GM23338 (cell line): Measurements from ENCODE around the gene AP1S3. TPM values are rescaled to one million over a fixed set of nuclear protein-coding genes. Genes with fewer than 3 reads are reported as not detected.

Experiments
- ATAC-seq: fragments of 200-7000 bp; cut with Tn5 transposase; 3 replicates; pipeline ENCODE4 v1.9.1; 2020
- DNase-seq: peaks from one replicate; pipeline ENCODE4 v3.0.0-alpha.2; 2015; ENCODE audit warnings: low spot score
- H2AFZ ChIP-seq: fragments of 200-600 bp; sonication (generic); 2 replicates; pipeline ENCODE4 v1.8.0; 2016; ENCODE audit warnings: antibody characterized with exemption, mild to moderate bottlenecking, moderate library complexity
- H3F3A ChIP-seq: fragments of 200-600 bp; sonication (generic); replicated peaks from 2 replicates; pipeline ENCODE4 v1.8.0; 2017; ENCODE audit warnings: antibody characterized with exemption, mixed run types, low read depth
- H3K27ac ChIP-seq: fragments of 200-600 bp; sonication (generic); 2 replicates; pipeline ENCODE4 v1.6.1; 2016; ENCODE audit warnings: low read depth
- H3K27me3 ChIP-seq: fragments of 200-600 bp; sonication (generic); 2 replicates; pipeline ENCODE4 v1.8.0; 2016; ENCODE audit warnings: mild to moderate bottlenecking, mixed run types, moderate library complexity; ENCODE audit not compliant: insufficient read depth
- H3K36me3 ChIP-seq: fragments of 200-600 bp; sonication (generic); 2 replicates; pipeline ENCODE4 v1.8.0; 2016; ENCODE audit warnings: mild to moderate bottlenecking; ENCODE audit not compliant: insufficient read depth
- H3K4me1 ChIP-seq: fragments of 200-600 bp; sonication (generic); 2 replicates; pipeline ENCODE4 v1.8.0; 2016; ENCODE audit warnings: mild to moderate bottlenecking, moderate library complexity; ENCODE audit not compliant: insufficient read depth
- H3K4me2 ChIP-seq: fragments of 200-600 bp; sonication (generic); 2 replicates; pipeline ENCODE4 v1.7.1; 2017; ENCODE audit warnings: mixed run types
- H3K4me3 ChIP-seq: fragments of 200-600 bp; sonication (generic); 2 replicates; pipeline ENCODE4 v1.6.1; 2016; ENCODE audit warnings: mixed run types
- H3K79me2 ChIP-seq: fragments of 200-600 bp; sonication (generic); replicated peaks from 2 replicates; pipeline ENCODE4 v1.8.0; 2017; ENCODE audit warnings: mild to moderate bottlenecking; ENCODE audit not compliant: insufficient read depth
- H3K9me2 ChIP-seq: fragments of 200-600 bp; sonication (generic); 2 replicates; pipeline ENCODE4 v1.8.0; 2017; ENCODE audit not compliant: insufficient read depth
- H4K20me1 ChIP-seq: fragments of 200-600 bp; sonication (generic); replicated peaks from 2 replicates; pipeline ENCODE4 v1.8.0; 2017; ENCODE audit warnings: mild to moderate bottlenecking; ENCODE audit not compliant: insufficient read depth
- H3K27ac Mint-ChIP-seq: 2 replicates; pipeline ENCODE4 v1.8.0; 2020; ENCODE audit warnings: inconsistent platforms, mild to moderate bottlenecking, moderate library complexity, mixed read lengths
- H3K27me3 Mint-ChIP-seq: 3 replicates; pipeline ENCODE4 v1.8.0; 2022; ENCODE audit warnings: low read depth, mild to moderate bottlenecking, moderate library complexity, mixed read lengths, inconsistent platforms; ENCODE audit not compliant: insufficient read depth, poor library complexity
- H3K36me3 Mint-ChIP-seq: 3 replicates; pipeline ENCODE4 v1.8.0; 2021; ENCODE audit warnings: low read depth, mild to moderate bottlenecking, inconsistent platforms, moderate library complexity, mixed read lengths
- H3K4me1 Mint-ChIP-seq: 3 replicates; pipeline ENCODE4 v1.8.0; 2020; ENCODE audit warnings: mild to moderate bottlenecking, inconsistent platforms, mixed read lengths
- H3K4me3 Mint-ChIP-seq: 3 replicates; pipeline ENCODE4 v1.8.0; 2021; ENCODE audit warnings: moderate library complexity, mild to moderate bottlenecking, inconsistent platforms, mixed read lengths
- H3K9me3 Mint-ChIP-seq: 3 replicates; pipeline ENCODE4 v1.8.0; 2020; ENCODE audit warnings: moderate library complexity, mild to moderate bottlenecking, inconsistent platforms, mixed read lengths
- CREB1 ChIP-seq: fragments of 250-450 bp; sonication (Bioruptor Pico); IDR thresholded peaks from 2 replicates; pipeline ENCODE4 v1.5.0; 2020; ENCODE audit warnings: low read depth, mild to moderate bottlenecking, moderate library complexity
- EZH2 ChIP-seq: fragments of 200-600 bp; sonication (generic); IDR thresholded peaks from one replicate; pipeline ENCODE4 v1.8.0; 2017; ENCODE audit warnings: antibody characterized with exemption, mild to moderate bottlenecking, low read depth; ENCODE audit not compliant: unreplicated experiment
- JUNB ChIP-seq: IDR thresholded peaks from one replicate; pipeline ENCODE4 v1.6.1; 2016; ENCODE audit warnings: antibody characterized with exemption; ENCODE audit not compliant: unreplicated experiment
- POLR2AphosphoS5 ChIP-seq: IDR thresholded peaks from 2 replicates; pipeline ENCODE4 v1.6.1; 2016; ENCODE audit warnings: antibody characterized with exemption, low read depth
- ZNF462 ChIP-seq: fragments of 250-450 bp; sonication (Bioruptor Pico); IDR thresholded peaks from 2 replicates; pipeline ENCODE4 v1.5.0; 2020; ENCODE audit warnings: mild to moderate bottlenecking, moderate library complexity
- polyA plus RNA-seq: library from polyadenylated mRNA; unstranded; fragments of >200 nt; fragmentation: Nextera tagmentation; extraction: Ambion mirVana; gene quantifications from 2 replicates; pipeline ENCODE4 v1.2.1, GENCODE V29; 2016
- total RNA-seq: library from RNA; depleted of rRNA; stranded (reverse); fragments of >200 nt; shearing (Covaris generic); gene quantifications from 2 replicates; pipeline ENCODE4 v1.2.3, GENCODE V29; 2014
- TF ChIP-seq, protein P1 (sequence below), 2 experiments: fragments of 200-600 bp in 1 of 2; sonication (generic) in 1 of 2; conservative IDR thresholded peaks; 2 replicates each; pipeline versions ENCODE4 v1.5.1 to v1.6.1; 2016 to 2017; ENCODE audit warnings: antibody characterized with exemption in 2 of 2, low read depth in 2 of 2, mild to moderate bottlenecking in 2 of 2, moderate library complexity in 1 of 2

Gene AP1S3
- total and polyA plus RNA-seq, 2 experiments from 2014 or later: 8.8 to 25.5 TPM

- TF ChIP-seq ZNF462 (CRISPR knock-in tag): no peak
- TF ChIP-seq POLR2AphosphoS5: no peak
- no peak for TF ChIP-seq EZH2
- no peak for TF ChIP-seq CREB1 (CRISPR knock-in tag)
Observed at GRCh38 chr2:223737207-223737606, 100.2 kb downstream of the AP1S3 start (continued).

DNA sequence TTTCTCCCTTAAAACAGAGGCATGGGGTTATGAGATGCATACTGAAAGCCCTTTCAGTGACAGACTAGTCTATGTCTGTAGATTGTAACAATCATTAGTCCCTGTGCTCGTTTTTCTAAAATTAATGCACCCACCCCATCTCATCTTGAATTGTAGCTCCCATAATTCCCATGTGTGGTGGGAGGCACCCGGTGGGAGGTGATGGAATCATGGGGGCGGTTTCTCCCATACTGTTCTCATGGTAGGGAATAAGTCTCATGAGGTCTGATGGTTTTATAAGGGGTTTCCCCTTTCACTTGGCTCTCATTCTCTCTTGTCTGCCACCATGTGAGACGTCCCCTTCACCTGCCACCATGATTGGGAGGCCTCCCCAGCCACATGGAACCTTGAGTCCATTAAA is 100.9 kb downstream of the AP1S3 start:
- Mint-ChIP-seq H3K4me1 (no peaks in the 10 kb centered on the region; the same call in 2 of the 3 replicates), H3K27me3 (peaks cover 6% of the 10 kb centered on the region), H3K27ac (no peak overlapping the region), H3K4me3 (no peak overlapping the region), H3K9me3 (peaks cover 4% of the 10 kb centered on the region; the same call in 2 of the 3 replicates), H3K36me3 (no peaks in the 10 kb centered on the region)
- no peak overlapping the region for H3K27ac ChIP-seq
- H3K4me3 ChIP-seq: no peak overlapping the region
- H3K4me1 ChIP-seq: no peaks in the 10 kb centered on the region
- H4K20me1 ChIP-seq: no peaks in the 10 kb centered on the region
- no peaks in the 10 kb centered on the region for H3K27me3 ChIP-seq
- no peaks in the 10 kb centered on the region for H3K79me2 ChIP-seq
- ATAC-seq (no peak), DNase-seq (no peak)
- no peak overlapping the region for H2AFZ ChIP-seq
- H3K9me2 ChIP-seq: 0 out of 2 replicates have a peak, but pooled peaks cover 9% of the 10 kb centered on the region
- no peak overlapping the region for H3K4me2 ChIP-seq
- no peaks in the 10 kb centered on the region for H3K36me3 ChIP-seq
- H3F3A ChIP-seq: no peaks in the 10 kb centered on the region
- no peak for TF ChIP-seq JUNB
- no peak for TF ChIP-seq ZNF462 (CRISPR knock-in tag)
- TF ChIP-seq, protein P1, sequence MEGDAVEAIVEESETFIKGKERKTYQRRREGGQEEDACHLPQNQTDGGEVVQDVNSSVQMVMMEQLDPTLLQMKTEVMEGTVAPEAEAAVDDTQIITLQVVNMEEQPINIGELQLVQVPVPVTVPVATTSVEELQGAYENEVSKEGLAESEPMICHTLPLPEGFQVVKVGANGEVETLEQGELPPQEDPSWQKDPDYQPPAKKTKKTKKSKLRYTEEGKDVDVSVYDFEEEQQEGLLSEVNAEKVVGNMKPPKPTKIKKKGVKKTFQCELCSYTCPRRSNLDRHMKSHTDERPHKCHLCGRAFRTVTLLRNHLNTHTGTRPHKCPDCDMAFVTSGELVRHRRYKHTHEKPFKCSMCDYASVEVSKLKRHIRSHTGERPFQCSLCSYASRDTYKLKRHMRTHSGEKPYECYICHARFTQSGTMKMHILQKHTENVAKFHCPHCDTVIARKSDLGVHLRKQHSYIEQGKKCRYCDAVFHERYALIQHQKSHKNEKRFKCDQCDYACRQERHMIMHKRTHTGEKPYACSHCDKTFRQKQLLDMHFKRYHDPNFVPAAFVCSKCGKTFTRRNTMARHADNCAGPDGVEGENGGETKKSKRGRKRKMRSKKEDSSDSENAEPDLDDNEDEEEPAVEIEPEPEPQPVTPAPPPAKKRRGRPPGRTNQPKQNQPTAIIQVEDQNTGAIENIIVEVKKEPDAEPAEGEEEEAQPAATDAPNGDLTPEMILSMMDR (conservative IDR thresholded peaks at IDR 0.05; ENCODE audit: low read depth in 2 of 2): no peak
- TF ChIP-seq POLR2AphosphoS5: no peak
